H9 (cell line): Measurements from ENCODE around the gene NSFL1C. TPM values are rescaled to one million over a fixed set of nuclear protein-coding genes. Genes with fewer than 3 reads are reported as not detected.

Experiments used
- DNase-seq: peaks from one replicate; pipeline ENCODE4 v3.0.0-alpha.2; 2017
- H2AFZ ChIP-seq: one replicate; pipeline ENCODE4 v1.6.1; 2013; ENCODE audit warnings: mild to moderate bottlenecking, low read length, control low read depth, moderate library complexity
- H2AK5ac ChIP-seq: 2 replicates; pipeline ENCODE4 v1.6.1; 2013; ENCODE audit warnings: low read length, control low read depth, mixed read lengths; ENCODE audit not compliant: insufficient read length
- H2BK120ac ChIP-seq: one replicate; pipeline ENCODE4 v1.6.1; 2013; ENCODE audit warnings: low read depth, mild to moderate bottlenecking, low read length, control low read depth, inconsistent platforms; ENCODE audit not compliant: poor library complexity, severe bottlenecking
- H2BK12ac ChIP-seq: 2 replicates; pipeline ENCODE4 v1.6.1; 2013; ENCODE audit warnings: low read length, control low read depth, mixed read lengths, low read depth; ENCODE audit not compliant: insufficient read length
- H2BK15ac ChIP-seq: 2 replicates; pipeline ENCODE4 v1.6.1; 2013; ENCODE audit warnings: low read depth, low read length, control low read depth
- H2BK20ac ChIP-seq: one replicate; pipeline ENCODE4 v1.6.1; 2013; ENCODE audit warnings: low read depth, mild to moderate bottlenecking, low read length, control low read depth, inconsistent platforms; ENCODE audit not compliant: poor library complexity, severe bottlenecking
- H2BK5ac ChIP-seq: 2 replicates; pipeline ENCODE4 v1.6.1; 2013; ENCODE audit warnings: low read length, control low read depth, mixed read lengths; ENCODE audit not compliant: insufficient read length
- H3K14ac ChIP-seq: 2 replicates; pipeline ENCODE4 v1.6.1; 2013; ENCODE audit warnings: low read length, control low read depth; ENCODE audit not compliant: insufficient read depth
- H3K18ac ChIP-seq: 2 replicates; pipeline ENCODE4 v1.6.1; 2013; ENCODE audit warnings: low read depth, mild to moderate bottlenecking, mixed read lengths, low read length, control low read depth; ENCODE audit not compliant: insufficient read length
- H3K23ac ChIP-seq: 2 replicates; pipeline ENCODE4 v1.6.1; 2013; ENCODE audit warnings: low read length, control low read depth, mixed read lengths, low read depth; ENCODE audit not compliant: insufficient read length
- H3K23me2 ChIP-seq: 2 replicates; pipeline ENCODE4 v1.6.1; 2013; ENCODE audit warnings: low read depth, mild to moderate bottlenecking, mixed read lengths, low read length, control low read depth; ENCODE audit not compliant: insufficient read length, poor library complexity, severe bottlenecking
- H3K27ac ChIP-seq: 2 replicates; pipeline ENCODE4 v1.5.1; 2013; ENCODE audit warnings: low read length, control low read depth, mixed read lengths, low read depth; ENCODE audit not compliant: insufficient read length
- H3K27me3 ChIP-seq: 2 replicates; pipeline ENCODE4 v1.6.1; 2013; ENCODE audit warnings: low read length, control low read depth, inconsistent platforms; ENCODE audit not compliant: insufficient read depth
- H3K4ac ChIP-seq: 2 replicates; pipeline ENCODE4 v1.6.1; 2013; ENCODE audit warnings: low read depth, mild to moderate bottlenecking, control low read depth, inconsistent platforms, low read length, moderate library complexity
- H3K4me1 ChIP-seq: 2 replicates; pipeline ENCODE4 v1.6.1; 2013; ENCODE audit warnings: low read length, control low read depth, inconsistent platforms; ENCODE audit not compliant: insufficient read depth
- H3K4me2 ChIP-seq: 2 replicates; pipeline ENCODE4 v1.6.1; 2013; ENCODE audit warnings: low read length, control low read depth, mixed read lengths; ENCODE audit not compliant: insufficient read length, insufficient read depth
- H3K56ac ChIP-seq: 2 replicates; pipeline ENCODE4 v1.6.1; 2013; ENCODE audit warnings: low read depth, mild to moderate bottlenecking, mixed read lengths, low read length, control low read depth; ENCODE audit not compliant: insufficient read length
- H3K79me1 ChIP-seq: 2 replicates; pipeline ENCODE4 v1.6.1; 2013; ENCODE audit warnings: low read depth, mild to moderate bottlenecking, moderate library complexity, low read length, control low read depth, inconsistent platforms; ENCODE audit not compliant: insufficient read depth, poor library complexity, severe bottlenecking
- H3K79me2 ChIP-seq: 2 replicates; pipeline ENCODE4 v1.6.1; 2013; ENCODE audit warnings: low read length, control low read depth, inconsistent platforms; ENCODE audit not compliant: insufficient read depth
- H3K9ac ChIP-seq: 2 replicates; pipeline ENCODE4 v1.6.1; 2013; ENCODE audit warnings: low read length, control low read depth, mixed read lengths; ENCODE audit not compliant: insufficient read length; ENCODE audit errors: extremely low read depth
- H3K9me3 ChIP-seq: one replicate; pipeline ENCODE4 v1.6.1; 2013; ENCODE audit warnings: low read depth, low read length, inconsistent platforms; ENCODE audit not compliant: control insufficient read depth
- H3T11ph ChIP-seq: one replicate; pipeline ENCODE4 v1.6.1; 2013; ENCODE audit warnings: mild to moderate bottlenecking, low read length, control low read depth, inconsistent platforms
- H4K20me1 ChIP-seq: one replicate; pipeline ENCODE4 v1.6.1; 2013; ENCODE audit not compliant: control insufficient read depth, insufficient read length, insufficient read depth
- H4K5ac ChIP-seq: 2 replicates; pipeline ENCODE4 v1.6.1; 2013; ENCODE audit warnings: low read depth, mild to moderate bottlenecking, mixed read lengths, low read length, control low read depth; ENCODE audit not compliant: insufficient read length
- H4K8ac ChIP-seq: replicated peaks from 2 replicates; pipeline ENCODE4 v1.6.1; 2013; ENCODE audit warnings: low read length, control low read depth, mixed read lengths, low read depth; ENCODE audit not compliant: insufficient read length
- H4K91ac ChIP-seq: 2 replicates; pipeline ENCODE4 v1.6.1; 2013; ENCODE audit warnings: low read depth, mild to moderate bottlenecking, moderate library complexity, mixed read lengths, low read length, control low read depth; ENCODE audit not compliant: insufficient read length
- H3K27ac Mint-ChIP-seq, 3 experiments: 2 replicates in 2 of 3; 3 replicates in 1 of 3; pipeline ENCODE4 v1.8.0; 2020 to 2021; ENCODE audit warnings: mixed read lengths in 3 of 3, mild to moderate bottlenecking in 1 of 3, moderate library complexity in 1 of 3
- H3K27me3 Mint-ChIP-seq: 2 replicates; pipeline ENCODE4 v1.8.0; 2021; ENCODE audit warnings: low read depth, mild to moderate bottlenecking, moderate library complexity, mixed read lengths
- H3K36me3 Mint-ChIP-seq, 3 experiments: 2 replicates in 2 of 3; 3 replicates in 1 of 3; pipeline ENCODE4 v1.8.0; 2020 to 2021; ENCODE audit warnings: low read depth in 3 of 3, mixed read lengths in 3 of 3; ENCODE audit not compliant: insufficient read depth in 1 of 3
- H3K4me1 Mint-ChIP-seq, 2 experiments: 2 replicates each; pipeline ENCODE4 v1.8.0; 2020; ENCODE audit warnings: mixed read lengths in 2 of 2
- H3K4me3 Mint-ChIP-seq, 2 experiments: 2 replicates in 1 of 2; 3 replicates in 1 of 2; pipeline ENCODE4 v1.8.0; 2020 to 2021; ENCODE audit warnings: mild to moderate bottlenecking in 2 of 2, mixed read lengths in 2 of 2, moderate library complexity in 1 of 2
- H3K9me3 Mint-ChIP-seq, 2 experiments: 2 replicates in 1 of 2; 3 replicates in 1 of 2; pipeline ENCODE4 v1.8.0; 2020; ENCODE audit warnings: mild to moderate bottlenecking in 2 of 2, mixed read lengths in 2 of 2, moderate library complexity in 1 of 2
- WGBS: extraction: QIAGEN DNeasy Blood & Tissue Kit; methylation state at CpG from one replicate; pipeline ENCODE4 v1.1.7; 2013; ENCODE audit warnings: missing lambda C conversion rate, low lambda C conversion rate, mixed read lengths; ENCODE audit not compliant: insufficient read length; ENCODE audit errors: extremely low coverage; 5-methylcytosine and 5-hydroxymethylcytosine counted together
- total RNA-seq: library from RNA; stranded (reverse); gene quantifications from 2 replicates; pipeline ENCODE4 v1.2.1, GENCODE V29; 2021
- TF ChIP-seq, protein P1 (sequence below): fragments of 200-600 bp; sonication (generic); conservative IDR thresholded peaks from 3 replicates; pipeline ENCODE4 v1.8.0; 2021; ENCODE audit warnings: antibody characterized with exemption, mild to moderate bottlenecking

Gene NSFL1C
- total RNA-seq, 1 experiment from 2014 or later = 81.8 TPM

DNA sequence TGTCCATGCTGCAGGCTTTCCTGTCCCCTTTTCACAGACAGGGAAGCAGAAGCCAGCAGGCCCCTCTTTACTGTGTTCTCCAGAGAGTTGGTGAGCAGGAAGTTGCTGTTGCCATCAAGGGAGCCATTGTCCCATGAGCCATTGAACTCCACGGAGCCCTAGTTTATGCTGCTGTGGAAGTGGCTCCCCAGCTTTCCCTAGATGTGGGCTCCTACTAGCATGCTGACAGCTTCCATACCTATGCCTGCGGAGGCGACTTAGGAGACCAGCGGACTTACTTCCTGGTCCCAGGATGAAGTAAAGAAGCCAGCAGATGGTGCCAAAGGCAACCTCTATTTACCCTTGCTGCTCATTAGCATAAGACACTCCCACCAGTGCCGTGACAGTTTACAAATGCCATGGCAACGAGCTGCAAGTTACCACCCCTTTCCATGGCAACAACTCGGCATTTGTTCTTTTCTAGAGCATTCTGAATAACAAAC is 43.0 kb downstream of the NSFL1C start:
- H3K27ac ChIP-seq = no peak overlapping the region
- no peak overlapping the region for H3K9ac ChIP-seq
- Mint-ChIP-seq H3K27me3 (peaks cover 1% of the 10 kb centered on the region; the same call in 1 of the 2 replicates), H3K27ac (peak overlapping the region in 1 of 3 experiments; percentile 28; a peak in 1 of 7 replicates), H3K36me3 (peaks cover 2 to 8% (median 4%) of the 10 kb centered on the region in 3 experiments; a peak in 3 of 7 replicates), H3K4me3 (no peak overlapping the region), H3K4me1 (peaks cover 35 to 41% of the 10 kb centered on the region in 2 experiments), H3K9me3 (peaks cover 18 to 27% of the 10 kb centered on the region in 2 experiments)
- H2AFZ ChIP-seq = no peak overlapping the region
- no peak overlapping the region for H4K5ac ChIP-seq
- no peaks in the 10 kb centered on the region for H4K20me1 ChIP-seq
- TF ChIP-seq, protein P1, sequence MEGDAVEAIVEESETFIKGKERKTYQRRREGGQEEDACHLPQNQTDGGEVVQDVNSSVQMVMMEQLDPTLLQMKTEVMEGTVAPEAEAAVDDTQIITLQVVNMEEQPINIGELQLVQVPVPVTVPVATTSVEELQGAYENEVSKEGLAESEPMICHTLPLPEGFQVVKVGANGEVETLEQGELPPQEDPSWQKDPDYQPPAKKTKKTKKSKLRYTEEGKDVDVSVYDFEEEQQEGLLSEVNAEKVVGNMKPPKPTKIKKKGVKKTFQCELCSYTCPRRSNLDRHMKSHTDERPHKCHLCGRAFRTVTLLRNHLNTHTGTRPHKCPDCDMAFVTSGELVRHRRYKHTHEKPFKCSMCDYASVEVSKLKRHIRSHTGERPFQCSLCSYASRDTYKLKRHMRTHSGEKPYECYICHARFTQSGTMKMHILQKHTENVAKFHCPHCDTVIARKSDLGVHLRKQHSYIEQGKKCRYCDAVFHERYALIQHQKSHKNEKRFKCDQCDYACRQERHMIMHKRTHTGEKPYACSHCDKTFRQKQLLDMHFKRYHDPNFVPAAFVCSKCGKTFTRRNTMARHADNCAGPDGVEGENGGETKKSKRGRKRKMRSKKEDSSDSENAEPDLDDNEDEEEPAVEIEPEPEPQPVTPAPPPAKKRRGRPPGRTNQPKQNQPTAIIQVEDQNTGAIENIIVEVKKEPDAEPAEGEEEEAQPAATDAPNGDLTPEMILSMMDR = peak; percentile 68
- H3K79me1 ChIP-seq = no peaks in the 10 kb centered on the region
- H3K4me1 ChIP-seq = peaks cover 7% of the 10 kb centered on the region
- DNase-seq = peak; percentile 94
- no peak overlapping the region for H3K23ac ChIP-seq
- no peak overlapping the region for H2AK5ac ChIP-seq
- H2BK5ac ChIP-seq = no peak overlapping the region
- H3K18ac ChIP-seq = peak overlapping the region; percentile 24
- no peak overlapping the region for H3T11ph ChIP-seq
- no peaks in the 10 kb centered on the region for H3K79me2 ChIP-seq
- no peak overlapping the region for H2BK12ac ChIP-seq
- no peak overlapping the region for H3K14ac ChIP-seq
- no peak overlapping the region for H3K56ac ChIP-seq
- no peak overlapping the region for H3K4me2 ChIP-seq
- H4K91ac ChIP-seq = no peak overlapping the region
- no peak overlapping the region for H2BK15ac ChIP-seq
- H3K23me2 ChIP-seq = no peaks in the 10 kb centered on the region
- no CpG with 5 or more reads among the region's 7 CpGs for WGBS
- H3K4ac ChIP-seq = no peak overlapping the region
- H4K8ac ChIP-seq = no peak overlapping the region
- H3K9me3 ChIP-seq = no peaks in the 10 kb centered on the region
- no peaks in the 10 kb centered on the region for H3K27me3 ChIP-seq
- H2BK20ac ChIP-seq = no peak overlapping the region
- H2BK120ac ChIP-seq = no peak overlapping the region
